CD4-positive, alpha-beta T cell (primary cell): Measurements from ENCODE around the gene SH3BP2. TPM values are rescaled to one million over a fixed set of nuclear protein-coding genes. Genes with fewer than 3 reads are reported as not detected.

ENCODE experiments used
- ATAC-seq: fragments of 200-7000 bp; cut with Tn5 transposase; one replicate; pipeline ENCODE4 v1.10.0; 2022; ENCODE audit warnings: mild to moderate bottlenecking; ENCODE audit not compliant: poor library complexity
- CTCF ChIA-PET: fragments of 350-600 bp; sonication (Branson Sonifier 250); formaldehyde crosslinking; loops from one replicate; lab custom pipeline; 2021; ENCODE audit warnings: antibody characterized with exemption, inconsistent platforms; lab: Charles Lee
- POLR2A ChIA-PET: fragments of 350-600 bp; sonication (Branson Sonifier 250); formaldehyde crosslinking; loops from one replicate; lab custom pipeline; 2021; ENCODE audit warnings: antibody characterized with exemption, inconsistent platforms; lab: Charles Lee
- DNase-seq, 14 experiments: peaks; one replicate each; pipeline ENCODE4 v3.0.0-alpha.2; 2013 to 2020; ENCODE audit warnings: mixed read lengths in 2 of 14
- H3K27ac ChIP-seq, 2 donors: one replicate each; pipeline versions ENCODE4 v1.5.1 to v1.7.0; 2013; ENCODE audit warnings: low read length in 2 of 2, low read depth in 1 of 2, mild to moderate bottlenecking in 1 of 2
- H3K27me3 ChIP-seq, 2 experiments: 1 replicate in 1 of 2; 2 replicates in 1 of 2; pipeline versions ENCODE4 v1.6.1 to v1.7.0; 2013; ENCODE audit warnings: low read length in 2 of 2, control low read depth in 1 of 2, mild to moderate bottlenecking in 1 of 2, moderate library complexity in 1 of 2; ENCODE audit not compliant: insufficient read depth in 2 of 2, control insufficient read depth in 1 of 2
- H3K36me3 ChIP-seq: one replicate; pipeline ENCODE4 v1.6.1; 2013; ENCODE audit warnings: low read length, control low read depth; ENCODE audit not compliant: insufficient read depth
- H3K4me1 ChIP-seq: one replicate; pipeline ENCODE4 v1.6.1; 2013; ENCODE audit warnings: low read length, control low read depth; ENCODE audit not compliant: insufficient read depth
- H3K4me3 ChIP-seq: one replicate; pipeline ENCODE4 v1.5.1; 2013; ENCODE audit warnings: mild to moderate bottlenecking, low read length, moderate library complexity
- H3K9me3 ChIP-seq, 2 experiments: 1 replicate in 1 of 2; 2 replicates in 1 of 2; pipeline versions ENCODE4 v1.6.1 to v1.7.0; 2013; ENCODE audit warnings: low read length in 2 of 2, mild to moderate bottlenecking in 2 of 2, control low read depth in 1 of 2, moderate library complexity in 1 of 2; ENCODE audit not compliant: control insufficient read depth in 1 of 2, insufficient read depth in 1 of 2
- H3K27ac Mint-ChIP-seq: one replicate; pipeline ENCODE4 v1.8.0; 2020; ENCODE audit warnings: mixed read lengths
- H3K27me3 Mint-ChIP-seq: one replicate; pipeline ENCODE4 v1.8.0; 2021; ENCODE audit warnings: mixed read lengths
- H3K36me3 Mint-ChIP-seq: one replicate; pipeline ENCODE4 v1.8.0; 2021; ENCODE audit warnings: low read depth, mixed read lengths
- H3K4me1 Mint-ChIP-seq: one replicate; pipeline ENCODE4 v1.8.0; 2021; ENCODE audit warnings: low read depth, mixed read lengths
- H3K4me3 Mint-ChIP-seq: one replicate; pipeline ENCODE4 v1.8.0; 2020; ENCODE audit warnings: mild to moderate bottlenecking, mixed read lengths
- H3K9me3 Mint-ChIP-seq: one replicate; pipeline ENCODE4 v1.8.0; 2020; ENCODE audit warnings: mixed read lengths
- intact Hi-C, 2 experiments: fragments of 100-400 bp; cut with DNase I in 1 of 2; cut with micrococcal nuclease in 1 of 2; formaldehyde crosslinking; loops; one replicate each; pipeline versions ENCODE4 v1.15.1 to v1.9.0; 2023 to 2025; cut with DNase I, micrococcal nuclease
- total RNA-seq, 174 experiments: library from RNA in 2 of 174; stranded (reverse) in 2 of 174; gene quantifications; one replicate each; pipeline ENCODE4 v1.2.3 and lab custom pipeline; 2021 to 2026
- TF ChIP-seq, protein P1 (sequence below): fragments of 200-600 bp; IDR thresholded peaks from one replicate; pipeline ENCODE4 v1.8.0; 2022; ENCODE audit warnings: antibody characterized with exemption, mild to moderate bottlenecking

Gene SH3BP2
- total RNA-seq, 2 experiments from 2014 or later = 30.1 to 30.5 TPM

GRCh38 chr4:2863649-2864048, 70.8 kb downstream of the SH3BP2 start:
- TF ChIP-seq, protein P1, sequence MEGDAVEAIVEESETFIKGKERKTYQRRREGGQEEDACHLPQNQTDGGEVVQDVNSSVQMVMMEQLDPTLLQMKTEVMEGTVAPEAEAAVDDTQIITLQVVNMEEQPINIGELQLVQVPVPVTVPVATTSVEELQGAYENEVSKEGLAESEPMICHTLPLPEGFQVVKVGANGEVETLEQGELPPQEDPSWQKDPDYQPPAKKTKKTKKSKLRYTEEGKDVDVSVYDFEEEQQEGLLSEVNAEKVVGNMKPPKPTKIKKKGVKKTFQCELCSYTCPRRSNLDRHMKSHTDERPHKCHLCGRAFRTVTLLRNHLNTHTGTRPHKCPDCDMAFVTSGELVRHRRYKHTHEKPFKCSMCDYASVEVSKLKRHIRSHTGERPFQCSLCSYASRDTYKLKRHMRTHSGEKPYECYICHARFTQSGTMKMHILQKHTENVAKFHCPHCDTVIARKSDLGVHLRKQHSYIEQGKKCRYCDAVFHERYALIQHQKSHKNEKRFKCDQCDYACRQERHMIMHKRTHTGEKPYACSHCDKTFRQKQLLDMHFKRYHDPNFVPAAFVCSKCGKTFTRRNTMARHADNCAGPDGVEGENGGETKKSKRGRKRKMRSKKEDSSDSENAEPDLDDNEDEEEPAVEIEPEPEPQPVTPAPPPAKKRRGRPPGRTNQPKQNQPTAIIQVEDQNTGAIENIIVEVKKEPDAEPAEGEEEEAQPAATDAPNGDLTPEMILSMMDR = no peak
- Histone ChIP-seq H3K4me1 (peaks cover 61% of the 10 kb centered on the region), H3K27ac (no peak overlapping the region), H3K27me3 (no peaks in the 10 kb centered on the region), H3K9me3 (no peaks in the 10 kb centered on the region), H3K36me3 (peaks cover 9% of the 10 kb centered on the region), H3K4me3 (no peak overlapping the region)
- ChIA-PET CTCF (no interaction called here), POLR2A (interaction anchor here (2.7 kb wide), 1 partner anchor 8 kb away, joined by 12 read pairs; no protein-coding TSS in a partner anchor)
- no peak overlapping the region for H3K4me3 Mint-ChIP-seq
- ATAC-seq (no peak), DNase-seq (no peak)
- H3K27ac Mint-ChIP-seq = no peak overlapping the region
- H3K27me3 Mint-ChIP-seq = no peaks in the 10 kb centered on the region
- intact Hi-C loops = no loop called here
- H3K4me1 Mint-ChIP-seq = peaks cover 93% of the 10 kb centered on the region
- H3K36me3 Mint-ChIP-seq = no peaks in the 10 kb centered on the region
- no peaks in the 10 kb centered on the region for H3K9me3 Mint-ChIP-seq

GRCh38 chr4:2865196-2865780, 72.4 kb downstream of the SH3BP2 start:
- Mint-ChIP-seq H3K27ac (peak overlapping the region; percentile 37), H3K9me3 (no peaks in the 10 kb centered on the region), H3K36me3 (peaks cover 8% of the 10 kb centered on the region), H3K27me3 (no peaks in the 10 kb centered on the region), H3K4me3 (peak overlapping the region; percentile 26), H3K4me1 (peaks cover 93% of the 10 kb centered on the region)
- peaks cover 62% of the 10 kb centered on the region for H3K4me1 ChIP-seq
- no peak overlapping the region for H3K4me3 ChIP-seq
- H3K36me3 ChIP-seq = peaks cover 19% of the 10 kb centered on the region
- H3K9me3 ChIP-seq = no peaks in the 10 kb centered on the region
- no peaks in the 10 kb centered on the region for H3K27me3 ChIP-seq
- ATAC-seq (no peak), DNase-seq (no peak)
- intact Hi-C loops = no loop called here
- ChIA-PET POLR2A (interaction anchor here (0.6 kb wide), 1 partner anchor 26 kb away, joined by 3 read pairs; no protein-coding TSS in a partner anchor), CTCF (interaction anchor here (1.3 kb wide), 1 partner anchor 10 kb away, joined by 3 read pairs; no protein-coding TSS in a partner anchor)
- H3K27ac ChIP-seq = peak overlapping the region in 1 of 2 donors; percentile 16
- TF ChIP-seq, protein P1 = no peak

- no peaks in the 10 kb centered on the region for H3K9me3 Mint-ChIP-seq
- Histone ChIP-seq H3K27ac (no peak overlapping the region), H3K4me1 (peaks cover 56% of the 10 kb centered on the region), H3K9me3 (no peaks in the 10 kb centered on the region), H3K4me3 (no peak overlapping the region), H3K27me3 (no peaks in the 10 kb centered on the region), H3K36me3 (peaks cover 19% of the 10 kb centered on the region)
- intact Hi-C loops = no loop called here
- peaks cover 90% of the 10 kb centered on the region for H3K4me1 Mint-ChIP-seq
- POLR2A ChIA-PET = no interaction called here
- H3K27ac Mint-ChIP-seq = no peak overlapping the region
- DNase-seq = no peak
- CTCF ChIA-PET = interaction anchor here (1.0 kb wide), 1 partner anchor 20 kb away, joined by 3 read pairs; no protein-coding TSS in a partner anchor
- no peak overlapping the region for H3K4me3 Mint-ChIP-seq
- TF ChIP-seq, protein P1 = no peak
- no peak for ATAC-seq
- no peaks in the 10 kb centered on the region for H3K27me3 Mint-ChIP-seq
- peaks cover 8% of the 10 kb centered on the region for H3K36me3 Mint-ChIP-seq
These were observed 73.4 kb downstream of the SH3BP2 start for GRCh38 chr4:2866160-2866861.
